ELF-1 (cell line): ENCODE data around the gene TSPAN3.

Experiments used
- DNase-seq: peaks from one replicate; pipeline ENCODE4 v3.0.0-alpha.2; 2016; ENCODE audit warnings: low read depth, low spot score

Gene TSPAN3

DNA sequence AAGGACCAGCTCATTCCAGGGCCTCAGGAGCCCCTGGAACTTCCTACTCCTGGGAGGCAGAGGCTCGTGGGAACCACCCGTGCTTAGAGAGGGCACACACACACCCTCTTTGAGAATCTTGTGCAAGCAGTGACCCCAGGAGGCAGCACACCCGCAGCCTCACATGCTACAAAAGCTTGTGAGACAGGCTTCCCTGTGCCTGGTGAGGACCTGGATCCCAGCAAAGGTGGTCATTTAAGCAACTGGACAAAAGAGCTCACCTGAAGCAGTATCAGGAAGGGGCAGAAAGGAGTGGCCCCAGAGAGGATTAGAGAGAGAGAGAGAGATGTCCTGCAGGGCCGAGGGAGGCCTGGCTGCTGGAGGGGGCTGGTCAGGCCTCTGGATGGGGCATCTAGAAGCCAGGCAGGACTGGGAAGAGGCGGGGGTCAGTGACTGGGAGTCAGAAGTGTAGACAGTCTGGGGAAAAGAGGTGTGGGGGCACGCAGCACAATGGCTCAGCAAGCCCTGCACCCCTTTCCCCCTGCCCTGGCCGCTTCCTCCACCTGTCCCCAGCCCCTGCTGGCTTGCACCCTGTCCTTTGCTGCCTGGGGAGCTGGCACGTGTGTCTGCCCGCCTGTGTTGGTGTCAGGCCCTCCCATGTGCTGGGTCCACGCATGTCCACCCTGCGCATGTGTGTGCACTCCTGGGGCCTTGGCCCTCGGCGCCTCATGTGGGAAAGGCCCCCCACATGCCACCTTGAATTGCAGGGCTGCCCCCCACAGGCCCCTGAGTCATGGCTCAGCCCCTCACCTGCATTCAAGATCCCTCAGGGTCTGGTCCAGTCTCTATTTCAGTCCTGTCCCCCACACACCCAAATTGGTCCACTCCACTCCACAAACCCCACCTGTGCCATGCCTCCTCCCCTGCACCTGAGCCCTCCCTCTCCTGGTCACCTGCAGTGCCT, 36.9 kb downstream of the TSPAN3 start:
- no peak for DNase-seq

DNA sequence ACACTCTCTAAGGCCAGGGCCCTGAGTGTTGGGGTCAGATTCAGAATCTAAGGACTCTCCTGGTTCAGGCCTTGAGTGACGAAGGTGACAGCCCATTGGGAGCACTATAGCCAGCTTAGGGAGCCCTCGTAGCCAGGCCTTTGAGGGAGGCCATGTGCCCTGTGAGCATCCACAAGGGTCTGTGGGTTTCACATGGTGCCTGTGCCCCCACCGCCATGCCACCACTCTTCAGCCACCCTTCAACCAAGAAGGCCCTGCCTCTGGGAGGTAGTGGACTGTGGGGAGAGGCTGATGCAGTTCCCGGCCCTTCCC, 37.5 kb downstream of the TSPAN3 start:
- DNase-seq, result no peak

DNA sequence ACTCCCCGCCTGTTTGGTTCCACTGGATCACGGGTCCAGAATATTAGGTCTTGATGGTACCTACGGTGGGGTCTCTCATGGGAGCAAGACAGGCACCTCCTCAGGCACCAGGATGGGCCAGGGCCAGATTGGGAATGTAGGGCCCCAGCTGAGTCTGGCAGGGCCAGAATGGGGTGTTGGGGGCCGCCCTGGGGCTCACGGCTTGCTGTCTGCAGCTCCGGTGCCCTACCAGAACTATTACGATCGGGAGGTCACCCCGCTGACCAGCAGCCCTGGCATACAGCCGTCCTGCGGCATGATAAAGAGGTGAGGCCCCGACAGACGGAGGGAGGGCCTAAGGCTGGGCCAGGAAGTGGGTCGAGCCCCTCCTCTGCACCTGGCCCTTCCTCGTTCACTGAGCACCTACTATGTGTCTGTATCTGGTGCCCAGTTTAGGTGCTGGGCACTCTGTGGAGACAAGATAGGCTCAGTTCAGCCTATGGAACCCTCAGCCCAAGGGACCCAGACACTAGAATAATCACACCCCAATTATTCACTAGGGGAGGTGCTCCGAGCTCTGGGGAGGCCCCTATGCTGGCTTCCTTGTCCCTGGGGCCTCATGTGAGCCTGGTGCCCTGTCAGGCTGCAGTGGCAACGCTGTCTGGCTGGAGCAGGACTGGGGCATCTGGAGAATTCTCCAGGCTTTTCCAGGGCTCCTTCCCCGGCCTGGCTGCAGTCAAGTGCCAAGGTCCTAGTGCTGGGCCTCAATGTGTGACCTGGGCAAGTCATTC, 38.1 kb downstream of the TSPAN3 start:
- DNase-seq, result no peak

DNA sequence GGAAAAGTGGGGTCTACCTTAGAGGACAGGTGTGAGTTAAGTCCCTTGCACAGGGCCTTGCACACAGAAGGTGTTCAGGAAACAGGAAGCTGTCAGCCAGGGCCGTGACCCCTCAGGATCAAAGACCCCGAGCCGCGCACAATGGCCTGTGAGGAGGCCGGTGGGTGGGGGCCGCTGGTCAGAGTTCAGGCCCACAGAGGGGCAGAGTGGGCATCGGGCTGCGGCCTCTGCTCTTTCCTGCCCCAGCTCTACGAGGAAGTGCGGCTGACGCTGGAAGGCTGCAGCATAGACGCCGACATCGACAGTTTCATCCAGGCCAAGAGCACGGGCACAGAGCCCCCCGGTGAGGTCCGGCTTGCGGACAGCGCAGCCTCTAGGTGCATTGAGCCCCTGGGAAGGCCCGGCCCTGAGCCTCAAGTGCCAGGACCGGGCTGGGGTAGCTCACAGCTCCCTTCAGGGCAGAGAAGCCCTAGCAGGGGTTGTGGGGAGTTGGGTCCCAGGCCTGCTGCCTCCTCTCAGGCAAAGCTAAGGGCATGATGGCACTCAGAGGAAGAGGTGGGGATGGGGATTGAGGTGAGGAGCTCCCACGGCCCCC, 38.8 kb downstream of the TSPAN3 start:
- DNase-seq, result no peak

DNA sequence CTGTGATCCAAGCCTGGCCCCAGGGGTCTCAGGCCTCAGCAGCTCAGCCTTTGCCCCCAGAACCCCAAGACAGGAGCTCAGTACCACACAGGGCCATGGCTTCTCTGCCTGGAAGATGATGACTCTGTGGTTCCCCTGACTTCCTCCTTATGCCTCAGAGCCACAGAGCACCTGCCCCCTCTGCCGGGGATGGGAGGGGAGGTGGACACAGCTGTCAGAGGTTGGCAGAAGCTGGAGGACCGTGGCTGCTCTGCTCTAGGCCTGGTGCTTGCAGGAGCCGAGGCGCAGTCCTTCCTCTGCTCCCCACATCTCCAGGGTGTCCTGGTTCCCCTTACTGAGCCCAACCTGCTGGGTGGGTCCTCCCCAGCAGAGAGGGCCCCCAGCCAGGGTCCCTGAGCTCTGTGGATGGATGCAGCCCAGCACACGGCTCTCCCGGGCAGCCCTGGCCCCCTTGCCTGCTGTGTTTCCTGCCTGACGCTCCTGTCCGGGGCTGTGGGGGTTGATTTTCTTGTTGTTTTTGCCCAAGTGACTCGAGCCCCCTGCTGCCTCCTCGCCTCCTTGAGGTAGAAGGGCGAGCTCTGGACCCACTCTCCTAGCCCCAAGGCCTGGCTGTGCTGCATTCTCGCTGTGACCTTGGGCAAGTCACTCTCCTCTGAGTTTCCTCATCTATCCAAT, 39.4 kb downstream of the TSPAN3 start:
- DNase-seq, result no peak

DNA sequence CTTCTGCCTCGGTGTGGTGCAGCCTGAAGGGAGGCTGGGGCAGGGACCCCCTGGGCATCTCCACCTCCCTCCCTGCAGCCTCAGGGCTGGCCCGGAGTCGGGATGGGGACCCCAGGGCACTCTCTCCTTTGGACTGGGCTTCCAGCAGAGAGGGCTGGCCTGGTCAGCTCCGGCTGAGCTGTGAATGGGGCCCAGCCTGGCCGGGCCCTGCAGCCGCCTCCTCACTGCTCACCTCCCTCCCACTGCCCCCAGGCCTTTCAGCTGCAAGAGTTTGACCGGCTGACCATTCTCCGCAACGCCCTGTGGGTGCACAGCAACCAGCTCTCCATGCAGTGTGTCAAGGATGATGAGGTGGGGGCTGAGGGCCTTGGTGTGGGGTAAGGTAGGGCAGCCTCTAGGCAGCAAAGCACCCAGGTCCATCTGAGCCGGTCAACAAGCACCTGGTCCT, 40.0 kb downstream of the TSPAN3 start:
- peak; percentile 35 for DNase-seq

DNA sequence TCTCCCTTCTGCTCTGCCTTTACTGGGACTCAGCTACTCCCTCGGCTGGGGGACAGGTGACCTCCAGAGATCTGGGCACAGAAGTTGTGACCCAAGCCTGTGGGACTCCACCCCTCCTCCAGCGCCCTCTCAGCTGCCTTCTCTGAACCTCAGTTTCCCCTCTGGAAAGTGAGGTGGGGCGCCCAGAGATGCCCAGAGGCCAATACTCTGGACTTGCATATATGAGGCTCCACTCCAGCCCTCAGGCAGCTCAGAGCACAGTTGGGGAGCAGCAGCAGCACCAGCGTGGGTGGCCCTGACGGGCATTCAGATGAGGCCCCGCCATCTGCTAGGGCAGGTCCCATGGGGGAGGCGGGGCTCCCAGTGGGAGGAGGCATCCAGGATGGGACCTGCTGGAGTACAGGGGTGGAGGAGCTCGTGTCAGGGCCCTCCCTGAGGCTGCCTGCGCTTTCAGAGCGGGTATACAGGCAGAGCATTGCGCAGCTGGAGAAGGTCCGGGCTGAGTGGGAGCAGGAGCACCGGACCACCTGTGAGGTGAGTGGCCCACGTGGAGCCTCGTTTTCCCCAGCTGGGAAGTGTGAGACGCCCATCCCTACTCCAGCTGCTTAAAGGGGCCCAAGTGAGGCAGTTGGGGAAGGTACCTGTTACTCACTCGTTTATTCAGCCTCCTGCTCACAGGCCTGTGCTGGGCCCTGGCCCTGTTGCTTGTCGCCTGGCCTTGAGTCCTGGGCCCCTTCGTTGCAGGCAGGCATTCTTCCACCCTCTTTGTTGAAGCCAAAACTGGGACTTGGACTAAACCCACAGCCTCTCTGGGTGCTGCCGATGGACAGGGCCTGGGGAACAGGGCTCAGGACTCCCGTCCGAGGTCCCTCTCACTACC, 40.6 kb downstream of the TSPAN3 start:
- DNase-seq, result no peak

DNA sequence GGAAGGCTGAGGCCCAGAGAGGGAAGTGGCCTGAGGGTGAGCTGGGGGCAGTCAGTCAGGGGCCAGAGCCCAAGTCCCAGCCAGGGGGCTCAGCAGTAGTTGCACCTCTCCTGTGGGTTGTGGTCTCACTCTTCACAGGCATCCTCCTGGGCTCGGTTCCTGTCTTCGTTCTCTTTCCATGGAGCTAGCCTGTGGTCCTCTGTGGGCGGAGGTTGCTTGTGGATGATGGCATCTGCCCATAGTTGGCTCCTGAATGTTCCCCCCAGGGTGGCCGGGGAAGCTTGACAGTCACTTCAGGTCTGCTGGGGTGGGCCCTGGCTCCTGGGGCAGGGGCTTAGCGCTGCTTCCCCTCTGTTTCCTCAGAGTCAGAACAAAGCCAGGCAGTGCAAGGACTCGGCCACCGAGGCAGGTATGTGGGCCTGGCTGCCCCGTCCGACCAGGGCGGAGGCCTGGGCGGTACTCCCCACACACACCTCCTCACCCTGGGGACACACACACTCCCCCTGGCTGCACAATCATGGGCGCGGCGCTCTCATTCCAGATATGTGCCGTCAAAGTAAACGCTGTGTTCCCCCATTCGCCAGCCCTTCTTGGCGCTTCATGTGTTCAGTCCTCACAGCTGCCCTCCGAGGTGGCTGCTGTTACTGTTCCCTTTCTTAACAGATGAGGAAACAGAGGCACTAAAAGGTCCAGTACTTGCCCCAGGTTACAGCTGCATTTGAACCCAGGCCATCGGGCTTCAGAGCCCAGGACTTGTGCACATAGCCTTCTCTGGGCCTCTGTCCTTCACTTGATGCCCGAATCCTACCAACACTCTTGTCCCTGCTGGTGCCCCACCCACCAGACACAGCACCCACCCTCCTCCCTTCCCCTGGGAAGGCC, 41.5 kb downstream of the TSPAN3 start:
- DNase-seq, result no peak

DNA sequence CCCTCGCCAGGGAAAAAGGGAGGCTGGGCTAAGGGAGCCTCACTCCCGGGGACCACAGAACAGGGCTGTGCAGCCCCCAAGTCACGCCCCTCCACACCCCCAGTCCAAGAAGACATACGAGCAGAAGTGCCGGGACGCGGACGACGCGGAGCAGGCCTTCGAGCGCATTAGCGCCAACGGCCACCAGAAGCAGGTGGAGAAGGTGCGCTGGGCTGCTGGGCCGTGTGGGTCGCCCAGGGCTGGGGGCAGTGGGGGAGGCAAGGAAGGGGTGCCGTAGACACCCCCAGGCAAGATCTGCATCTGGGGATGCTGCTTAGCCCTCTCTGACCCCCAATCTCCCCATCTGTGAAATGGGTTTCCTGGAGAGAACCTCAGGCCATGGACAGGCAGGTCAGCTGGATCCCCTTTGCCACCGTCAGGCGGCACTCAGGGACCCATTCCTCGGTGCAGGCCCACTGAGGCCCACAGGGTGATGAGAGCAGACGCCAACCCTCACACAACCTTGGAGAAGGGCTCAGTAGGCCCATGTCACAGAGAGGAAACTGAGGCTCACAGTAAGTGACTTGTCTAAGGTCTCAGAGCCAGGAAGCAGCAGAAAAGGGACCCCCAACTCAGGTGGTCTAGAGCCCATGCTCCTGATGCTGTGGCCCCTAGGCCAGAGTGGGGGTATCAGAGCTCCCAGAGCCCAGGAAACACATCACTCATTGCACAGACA, 42.3 kb downstream of the TSPAN3 start:
- DNase-seq, result no peak

DNA sequence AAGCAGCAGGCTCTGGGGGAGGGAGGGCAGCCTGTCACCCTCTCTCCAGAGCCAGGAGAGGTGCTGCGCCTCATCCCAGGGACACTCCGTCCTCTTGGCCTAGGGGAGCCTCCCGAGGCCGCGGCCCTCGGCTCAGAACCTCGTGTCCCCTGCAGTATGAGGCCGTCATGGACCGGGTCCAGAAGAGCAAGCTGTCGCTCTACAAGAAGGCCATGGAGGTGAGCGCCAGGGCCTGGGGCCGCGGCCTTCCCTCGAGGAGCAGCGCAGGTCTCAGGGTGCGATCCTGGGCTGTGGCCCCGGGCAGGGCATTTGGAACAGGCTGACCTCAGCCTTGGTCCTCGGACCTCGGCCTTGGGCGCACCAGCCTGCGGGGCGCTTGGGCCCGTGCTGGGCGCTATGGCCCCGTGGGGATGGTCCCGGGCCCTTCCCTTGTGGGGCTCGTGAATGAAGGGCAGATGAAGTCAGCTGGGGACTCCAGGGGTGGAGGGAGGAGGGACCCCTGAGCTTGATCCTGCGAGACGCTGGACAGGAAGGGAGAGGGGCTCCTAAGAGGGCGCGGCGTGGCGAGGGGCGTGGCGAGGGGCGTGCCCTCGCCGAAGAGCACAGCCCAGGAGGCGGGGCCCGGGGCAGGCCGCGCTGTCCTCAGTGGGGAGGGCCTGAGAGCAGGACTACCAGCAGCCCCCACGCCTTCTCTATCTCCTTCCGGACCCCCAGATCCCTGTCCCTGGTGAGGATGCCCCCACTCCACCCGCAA, 43.0 kb downstream of the TSPAN3 start:
- DNase-seq, result peak; percentile 63

DNA sequence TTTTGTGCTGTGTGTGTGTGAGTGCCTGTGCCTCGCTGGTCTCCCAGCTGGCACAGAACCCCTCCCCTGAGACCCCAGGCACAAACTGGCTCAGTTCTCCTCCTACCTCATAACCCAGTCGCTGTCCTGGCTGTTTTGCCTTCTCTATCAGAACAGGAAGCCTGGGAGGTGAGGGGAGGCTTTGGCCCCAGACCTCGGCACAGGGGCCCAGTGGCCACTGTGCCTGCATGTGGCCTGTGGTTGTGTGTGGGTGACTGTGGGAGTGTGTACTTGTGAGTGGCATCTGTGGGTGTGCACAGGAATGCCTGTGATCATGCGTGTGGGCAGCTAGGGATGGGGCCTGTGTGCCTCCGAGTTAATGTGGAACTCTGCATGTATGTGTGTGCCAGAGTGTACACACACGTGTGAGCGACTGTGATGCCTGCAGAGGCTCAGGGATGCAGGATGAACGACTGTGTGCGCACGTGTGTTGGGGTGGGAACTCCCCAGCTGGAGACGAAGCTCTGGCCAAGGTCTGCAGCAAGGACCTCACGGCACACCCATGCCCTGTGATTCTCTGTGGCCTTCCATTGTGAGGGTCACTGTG, 43.7 kb downstream of the TSPAN3 start:
- no peak for DNase-seq

DNA sequence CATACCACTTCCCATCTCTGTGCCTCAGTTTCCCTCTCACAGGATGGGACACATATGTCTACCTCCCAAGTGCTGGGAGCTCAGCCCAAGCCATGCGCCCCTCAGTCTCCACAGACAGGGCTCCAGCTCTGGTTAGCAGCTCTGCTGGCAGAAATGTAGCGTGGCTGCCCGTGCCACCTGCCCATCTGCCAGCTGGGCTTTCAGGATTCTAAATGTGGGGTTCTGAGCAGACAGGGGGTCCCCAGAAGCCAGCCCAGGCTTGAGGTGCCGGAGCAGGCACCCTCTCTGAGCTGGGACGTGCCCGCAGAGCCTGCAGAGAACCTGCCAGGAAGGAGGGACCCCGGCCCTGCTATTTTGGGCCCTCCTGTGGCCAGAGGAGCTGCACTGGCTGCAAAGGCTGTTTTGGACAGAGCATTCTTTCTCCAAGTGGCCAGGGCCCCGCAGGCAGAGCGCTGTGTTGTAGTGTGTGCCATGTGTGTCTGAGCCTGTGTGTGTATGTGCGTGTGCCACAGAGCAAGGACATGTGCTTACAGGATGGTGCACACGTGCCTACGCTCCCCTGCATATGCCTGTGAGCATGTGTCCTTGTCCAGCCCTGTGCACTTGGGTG, 44.3 kb downstream of the TSPAN3 start:
- no peak for DNase-seq

DNA sequence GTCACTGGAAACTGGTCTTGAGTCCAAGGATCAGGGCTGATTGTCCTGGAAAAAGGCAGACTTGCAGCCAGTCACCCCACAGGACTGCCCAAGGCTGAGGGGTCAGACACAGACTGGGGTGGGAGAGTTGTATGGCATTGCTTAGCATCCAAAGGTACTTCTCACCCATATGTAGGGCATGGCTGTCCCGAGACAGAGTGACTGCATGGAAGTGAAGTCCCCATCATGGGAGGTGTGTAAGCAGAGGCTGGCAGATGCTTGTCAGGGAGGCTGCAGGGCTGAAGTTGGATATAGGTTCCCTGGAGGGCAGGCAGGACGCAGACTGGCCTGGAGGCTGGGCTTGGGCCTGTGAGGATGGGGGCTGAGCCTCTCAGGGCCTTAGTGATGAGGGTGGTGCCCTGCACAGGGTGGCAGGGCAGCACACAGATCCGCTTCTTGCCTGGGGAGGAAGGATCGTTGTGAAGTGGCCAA, 44.9 kb downstream of the TSPAN3 start:
- no peak for DNase-seq

DNA sequence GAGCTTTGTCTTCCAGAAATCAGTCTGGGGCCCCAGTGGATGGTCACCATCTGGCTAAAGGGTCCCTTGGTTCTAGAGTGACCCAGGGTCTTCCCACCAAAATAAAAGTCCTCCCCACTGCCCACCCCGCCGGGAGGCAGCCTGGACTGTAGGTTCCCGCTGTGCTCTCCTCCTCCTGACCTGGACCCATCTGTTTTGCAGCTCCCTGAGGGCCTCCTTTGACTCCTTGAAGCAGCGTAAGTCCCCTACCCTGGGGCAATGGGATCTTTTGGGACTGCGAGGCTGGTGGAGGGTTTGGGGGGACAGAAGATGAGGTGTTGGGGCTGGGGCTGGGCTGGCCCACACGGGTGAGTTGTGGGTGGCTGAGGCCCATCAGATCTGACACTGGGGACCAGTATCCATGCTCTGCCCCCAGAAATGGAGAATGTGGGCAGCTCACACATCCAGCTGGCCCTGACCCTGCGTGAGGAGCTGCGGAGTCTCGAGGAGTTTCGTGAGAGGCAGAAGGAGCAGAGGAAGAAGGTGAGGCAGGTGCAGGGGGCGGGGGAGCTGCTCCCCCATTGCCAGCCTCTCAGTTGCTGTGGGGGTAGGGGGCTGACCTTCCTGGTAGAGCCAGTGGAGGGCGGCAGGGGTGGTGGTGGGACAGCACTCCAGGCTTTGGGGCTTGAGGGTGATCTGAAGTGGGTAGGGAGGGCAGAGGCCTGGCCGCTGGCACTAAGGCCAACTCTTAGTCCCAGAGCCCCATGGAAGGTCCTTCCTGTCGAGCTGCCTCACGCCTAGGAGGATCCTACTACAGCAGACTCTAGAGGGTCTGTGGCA, 45.6 kb downstream of the TSPAN3 start:
- DNase-seq, result no peak

DNA sequence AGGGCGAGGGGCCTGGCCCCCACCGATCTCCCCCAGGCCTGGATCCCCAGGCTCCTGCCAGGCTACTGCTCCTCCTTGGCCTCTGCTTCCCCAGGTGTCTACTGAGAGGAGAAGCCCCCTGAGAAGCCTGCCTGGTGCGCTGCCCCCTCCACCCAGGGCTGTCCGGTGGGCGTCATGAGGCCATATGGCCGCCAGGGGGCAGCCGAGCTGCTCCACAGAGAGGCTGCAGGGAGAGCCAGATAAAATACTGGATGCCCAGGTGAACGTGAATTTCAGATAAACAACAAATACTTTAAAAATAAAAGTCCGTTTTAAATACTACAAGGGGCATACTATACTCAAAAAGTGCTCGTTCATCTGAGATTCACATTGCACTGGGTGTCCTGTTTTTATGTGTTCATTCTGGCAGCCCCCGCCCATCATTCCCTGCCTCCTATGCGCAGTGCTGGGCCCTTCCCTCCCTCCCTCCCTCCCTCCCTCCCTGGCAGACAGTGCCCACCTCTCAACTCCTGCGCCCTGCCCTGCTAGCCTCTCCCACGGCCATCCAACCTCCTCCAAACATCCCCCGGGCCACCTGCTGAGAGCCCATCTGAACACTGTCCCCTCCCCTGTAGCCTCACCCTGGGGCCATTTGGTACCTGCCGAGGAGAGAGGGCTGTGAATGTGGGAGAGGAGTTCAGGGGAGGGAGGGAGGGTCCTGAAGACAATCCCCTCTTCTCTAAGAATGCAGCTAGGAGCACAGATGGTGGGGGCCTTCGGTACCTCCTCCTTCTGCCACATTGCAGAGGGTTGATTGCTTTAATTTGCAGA, 46.4 kb downstream of the TSPAN3 start:
- peak; percentile 77 for DNase-seq
